Adrenal gland (tissue), 5 donors: ENCODE results near the gene MKLN1.
"Not testable (repeated sequence)": the region's sequence is repeated elsewhere in the genome, so short reads cannot be mapped to it uniquely, and the experiment has no call there.

Source experiments
- POLR2A ChIP-seq, 2 donors: fragments of 450-650 bp; IDR thresholded peaks; one replicate each; pipeline ENCODE4 v1.6.1; 2017; ENCODE audit warnings: antibody characterized with exemption in 2 of 2, mild to moderate bottlenecking in 2 of 2, moderate library complexity in 1 of 2
- TF ChIP-seq, protein P1 (sequence below), 6 experiments: fragments of 450-650 bp in 4 of 6; fragments of 200-600 bp in 2 of 6; sonication (generic) in 1 of 6; IDR thresholded peaks; 1 replicate in 5 of 6; 2 replicates in 1 of 6; pipeline versions ENCODE4 v1.5.1 to v1.8.0; 2016 to 2021; ENCODE audit warnings: antibody characterized with exemption in 6 of 6, mild to moderate bottlenecking in 2 of 6, moderate library complexity in 1 of 6
- donor health status: DM: no; HTN: no; CAD: no.

DNA sequence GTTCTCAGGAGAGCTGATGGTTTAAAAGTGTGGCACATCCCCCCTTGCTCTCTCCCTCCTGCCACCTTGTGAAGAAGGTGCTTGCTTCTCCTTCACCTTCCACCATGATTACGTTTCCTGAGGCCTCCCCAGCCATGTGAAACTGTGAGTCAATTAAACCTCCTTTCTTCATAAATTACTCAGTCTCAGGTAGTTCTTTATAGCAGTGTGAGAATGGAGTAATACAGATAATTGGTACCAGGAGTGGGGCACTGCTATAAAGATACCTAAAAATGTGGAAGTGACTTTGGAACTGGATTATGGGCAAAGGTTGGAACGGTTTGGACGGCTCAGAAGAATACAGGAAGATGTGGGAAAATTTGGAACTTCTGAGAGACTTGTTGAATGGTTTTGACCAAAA, 21.6 kb upstream of the MKLN1 start:
- TF ChIP-seq, protein P1, sequence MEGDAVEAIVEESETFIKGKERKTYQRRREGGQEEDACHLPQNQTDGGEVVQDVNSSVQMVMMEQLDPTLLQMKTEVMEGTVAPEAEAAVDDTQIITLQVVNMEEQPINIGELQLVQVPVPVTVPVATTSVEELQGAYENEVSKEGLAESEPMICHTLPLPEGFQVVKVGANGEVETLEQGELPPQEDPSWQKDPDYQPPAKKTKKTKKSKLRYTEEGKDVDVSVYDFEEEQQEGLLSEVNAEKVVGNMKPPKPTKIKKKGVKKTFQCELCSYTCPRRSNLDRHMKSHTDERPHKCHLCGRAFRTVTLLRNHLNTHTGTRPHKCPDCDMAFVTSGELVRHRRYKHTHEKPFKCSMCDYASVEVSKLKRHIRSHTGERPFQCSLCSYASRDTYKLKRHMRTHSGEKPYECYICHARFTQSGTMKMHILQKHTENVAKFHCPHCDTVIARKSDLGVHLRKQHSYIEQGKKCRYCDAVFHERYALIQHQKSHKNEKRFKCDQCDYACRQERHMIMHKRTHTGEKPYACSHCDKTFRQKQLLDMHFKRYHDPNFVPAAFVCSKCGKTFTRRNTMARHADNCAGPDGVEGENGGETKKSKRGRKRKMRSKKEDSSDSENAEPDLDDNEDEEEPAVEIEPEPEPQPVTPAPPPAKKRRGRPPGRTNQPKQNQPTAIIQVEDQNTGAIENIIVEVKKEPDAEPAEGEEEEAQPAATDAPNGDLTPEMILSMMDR (IDR thresholded peaks at IDR 0.05) = not testable (repeated sequence)
- TF ChIP-seq POLR2A (IDR thresholded peaks at IDR 0.05) = not testable (repeated sequence)
